ENCODE data around the gene ANKAR.

DNA sequence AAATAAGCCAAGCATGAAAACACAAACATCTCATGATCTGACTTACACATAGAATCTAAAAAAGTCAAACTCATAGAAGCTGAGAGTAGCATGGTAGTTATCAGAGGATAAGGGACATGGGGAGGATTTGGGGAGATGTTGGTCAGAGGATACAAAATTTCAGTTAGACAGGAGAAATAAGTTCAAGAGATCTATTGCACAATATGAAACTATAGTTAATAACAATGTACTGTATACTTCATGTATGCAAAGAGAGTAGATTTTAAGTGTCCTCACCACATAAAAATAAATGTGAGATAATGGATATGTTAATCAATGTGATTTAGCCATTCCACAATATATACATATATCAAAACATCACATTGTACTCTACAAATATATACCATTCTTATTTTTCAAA, 23.2 kb upstream of the ANKAR start:
- TF ChIP-seq, protein P1, sequence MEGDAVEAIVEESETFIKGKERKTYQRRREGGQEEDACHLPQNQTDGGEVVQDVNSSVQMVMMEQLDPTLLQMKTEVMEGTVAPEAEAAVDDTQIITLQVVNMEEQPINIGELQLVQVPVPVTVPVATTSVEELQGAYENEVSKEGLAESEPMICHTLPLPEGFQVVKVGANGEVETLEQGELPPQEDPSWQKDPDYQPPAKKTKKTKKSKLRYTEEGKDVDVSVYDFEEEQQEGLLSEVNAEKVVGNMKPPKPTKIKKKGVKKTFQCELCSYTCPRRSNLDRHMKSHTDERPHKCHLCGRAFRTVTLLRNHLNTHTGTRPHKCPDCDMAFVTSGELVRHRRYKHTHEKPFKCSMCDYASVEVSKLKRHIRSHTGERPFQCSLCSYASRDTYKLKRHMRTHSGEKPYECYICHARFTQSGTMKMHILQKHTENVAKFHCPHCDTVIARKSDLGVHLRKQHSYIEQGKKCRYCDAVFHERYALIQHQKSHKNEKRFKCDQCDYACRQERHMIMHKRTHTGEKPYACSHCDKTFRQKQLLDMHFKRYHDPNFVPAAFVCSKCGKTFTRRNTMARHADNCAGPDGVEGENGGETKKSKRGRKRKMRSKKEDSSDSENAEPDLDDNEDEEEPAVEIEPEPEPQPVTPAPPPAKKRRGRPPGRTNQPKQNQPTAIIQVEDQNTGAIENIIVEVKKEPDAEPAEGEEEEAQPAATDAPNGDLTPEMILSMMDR (IDR thresholded peaks at IDR 0.05 in 2 of 3, conservative IDR thresholded peaks at IDR 0.05 in 1 of 3; ENCODE audit: borderline replicate concordance in 1 of 3, insufficient read depth in 1 of 3, low read depth in 2 of 3, low read length in 2 of 3) = no peak
- no peak for TF ChIP-seq YY1 (IDR thresholded peaks at IDR 0.05; ENCODE audit: extremely low read depth, insufficient replicate concordance, low read depth, low read length)
- no peak for TF ChIP-seq POLR2AphosphoS5 (IDR thresholded peaks at IDR 0.05; ENCODE audit: low read depth, low read length)
- no peak for TF ChIP-seq POLR2A (IDR thresholded peaks at IDR 0.05; ENCODE audit: borderline replicate concordance, extremely low read depth, insufficient read depth, insufficient read length)
- TF ChIP-seq SP1 (IDR thresholded peaks at IDR 0.05; ENCODE audit: low read depth) = no peak
- TF ChIP-seq, protein P2, sequence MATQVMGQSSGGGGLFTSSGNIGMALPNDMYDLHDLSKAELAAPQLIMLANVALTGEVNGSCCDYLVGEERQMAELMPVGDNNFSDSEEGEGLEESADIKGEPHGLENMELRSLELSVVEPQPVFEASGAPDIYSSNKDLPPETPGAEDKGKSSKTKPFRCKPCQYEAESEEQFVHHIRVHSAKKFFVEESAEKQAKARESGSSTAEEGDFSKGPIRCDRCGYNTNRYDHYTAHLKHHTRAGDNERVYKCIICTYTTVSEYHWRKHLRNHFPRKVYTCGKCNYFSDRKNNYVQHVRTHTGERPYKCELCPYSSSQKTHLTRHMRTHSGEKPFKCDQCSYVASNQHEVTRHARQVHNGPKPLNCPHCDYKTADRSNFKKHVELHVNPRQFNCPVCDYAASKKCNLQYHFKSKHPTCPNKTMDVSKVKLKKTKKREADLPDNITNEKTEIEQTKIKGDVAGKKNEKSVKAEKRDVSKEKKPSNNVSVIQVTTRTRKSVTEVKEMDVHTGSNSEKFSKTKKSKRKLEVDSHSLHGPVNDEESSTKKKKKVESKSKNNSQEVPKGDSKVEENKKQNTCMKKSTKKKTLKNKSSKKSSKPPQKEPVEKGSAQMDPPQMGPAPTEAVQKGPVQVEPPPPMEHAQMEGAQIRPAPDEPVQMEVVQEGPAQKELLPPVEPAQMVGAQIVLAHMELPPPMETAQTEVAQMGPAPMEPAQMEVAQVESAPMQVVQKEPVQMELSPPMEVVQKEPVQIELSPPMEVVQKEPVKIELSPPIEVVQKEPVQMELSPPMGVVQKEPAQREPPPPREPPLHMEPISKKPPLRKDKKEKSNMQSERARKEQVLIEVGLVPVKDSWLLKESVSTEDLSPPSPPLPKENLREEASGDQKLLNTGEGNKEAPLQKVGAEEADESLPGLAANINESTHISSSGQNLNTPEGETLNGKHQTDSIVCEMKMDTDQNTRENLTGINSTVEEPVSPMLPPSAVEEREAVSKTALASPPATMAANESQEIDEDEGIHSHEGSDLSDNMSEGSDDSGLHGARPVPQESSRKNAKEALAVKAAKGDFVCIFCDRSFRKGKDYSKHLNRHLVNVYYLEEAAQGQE (IDR thresholded peaks at IDR 0.05; ENCODE audit: low read depth) = no peak
- TF ChIP-seq SIN3A (IDR thresholded peaks at IDR 0.05; ENCODE audit: low read depth) = no peak
- TF ChIP-seq EZH2 (IDR thresholded peaks at IDR 0.05) = no peak
- TF ChIP-seq ZNF274 (IDR thresholded peaks at IDR 0.05; ENCODE audit: low read depth, low read length) = no peak
- TF ChIP-seq, protein P3, sequence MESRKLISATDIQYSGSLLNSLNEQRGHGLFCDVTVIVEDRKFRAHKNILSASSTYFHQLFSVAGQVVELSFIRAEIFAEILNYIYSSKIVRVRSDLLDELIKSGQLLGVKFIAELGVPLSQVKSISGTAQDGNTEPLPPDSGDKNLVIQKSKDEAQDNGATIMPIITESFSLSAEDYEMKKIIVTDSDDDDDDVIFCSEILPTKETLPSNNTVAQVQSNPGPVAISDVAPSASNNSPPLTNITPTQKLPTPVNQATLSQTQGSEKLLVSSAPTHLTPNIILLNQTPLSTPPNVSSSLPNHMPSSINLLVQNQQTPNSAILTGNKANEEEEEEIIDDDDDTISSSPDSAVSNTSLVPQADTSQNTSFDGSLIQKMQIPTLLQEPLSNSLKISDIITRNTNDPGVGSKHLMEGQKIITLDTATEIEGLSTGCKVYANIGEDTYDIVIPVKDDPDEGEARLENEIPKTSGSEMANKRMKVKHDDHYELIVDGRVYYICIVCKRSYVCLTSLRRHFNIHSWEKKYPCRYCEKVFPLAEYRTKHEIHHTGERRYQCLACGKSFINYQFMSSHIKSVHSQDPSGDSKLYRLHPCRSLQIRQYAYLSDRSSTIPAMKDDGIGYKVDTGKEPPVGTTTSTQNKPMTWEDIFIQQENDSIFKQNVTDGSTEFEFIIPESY (IDR thresholded peaks at IDR 0.05; ENCODE audit: extremely low read depth, insufficient replicate concordance, low read length) = no peak
